HEK293T (cell line): ENCODE results near the gene PID1.

Source experiments
- CTCF ChIA-PET: fragments of 350-600 bp; formaldehyde crosslinking; extraction: SDS; loops from one replicate; lab custom pipeline; 2021; ENCODE audit warnings: antibody characterized with exemption, inconsistent platforms; lab: Yijun Ruan, JAX
- POLR2A ChIA-PET: fragments of 350-600 bp; formaldehyde crosslinking; extraction: SDS; loops from one replicate; lab custom pipeline; 2020; ENCODE audit warnings: antibody characterized with exemption, inconsistent platforms; lab: Yijun Ruan, JAX
- DNase-seq: peaks from one replicate; pipeline ENCODE4 v3.0.0; 2012; ENCODE audit warnings: mixed read lengths; ENCODE audit errors: extremely low spot score
- ARNT ChIP-seq: fragments of 450-650 bp; IDR thresholded peaks from 2 replicates; pipeline ENCODE4 v1.6.1; 2017; ENCODE audit warnings: mild to moderate bottlenecking
- BHLHE40 ChIP-seq: fragments of 450-650 bp; IDR thresholded peaks from 2 replicates; pipeline ENCODE4 v1.6.1; 2016; ENCODE audit warnings: mild to moderate bottlenecking, moderate library complexity, borderline replicate concordance
- CTBP1 ChIP-seq: fragments of 450-650 bp; IDR thresholded peaks from 2 replicates; pipeline ENCODE4 v1.6.1; 2016; ENCODE audit warnings: borderline replicate concordance
- ELF4 ChIP-seq: fragments of 450-650 bp; IDR thresholded peaks from 2 replicates; pipeline ENCODE4 v1.6.1; 2017; ENCODE audit warnings: antibody characterized with exemption
- FOXA1 ChIP-seq: fragments of 450-650 bp; IDR thresholded peaks from 2 replicates; pipeline ENCODE4 v1.6.1; 2016; ENCODE audit warnings: mild to moderate bottlenecking
- FOXK2 ChIP-seq: fragments of 450-650 bp; IDR thresholded peaks from 2 replicates; pipeline ENCODE4 v1.6.1; 2016; ENCODE audit warnings: mild to moderate bottlenecking
- FOXM1 ChIP-seq: fragments of 450-650 bp; IDR thresholded peaks from 2 replicates; pipeline ENCODE4 v1.6.1; 2017; ENCODE audit warnings: mild to moderate bottlenecking, borderline replicate concordance
- HDGF ChIP-seq: fragments of 450-650 bp; IDR thresholded peaks from 2 replicates; pipeline ENCODE4 v1.6.1; 2017; ENCODE audit warnings: antibody characterized with exemption, borderline replicate concordance
- L3MBTL2 ChIP-seq: fragments of 450-650 bp; conservative IDR thresholded peaks from 2 replicates; pipeline ENCODE4 v1.6.1; 2016; ENCODE audit warnings: mild to moderate bottlenecking
- LEF1 ChIP-seq: fragments of 450-650 bp; IDR thresholded peaks from 2 replicates; pipeline ENCODE4 v1.6.1; 2017; ENCODE audit warnings: mild to moderate bottlenecking, borderline replicate concordance
- NFRKB ChIP-seq: fragments of 450-650 bp; IDR thresholded peaks from 2 replicates; pipeline ENCODE4 v1.6.1; 2016; ENCODE audit warnings: mild to moderate bottlenecking, moderate library complexity
- SP1 ChIP-seq: fragments of 450-650 bp; IDR thresholded peaks from 2 replicates; pipeline ENCODE4 v1.6.1; 2017
- SUZ12 ChIP-seq: fragments of 450-650 bp; IDR thresholded peaks from 2 replicates; pipeline ENCODE4 v1.6.1; 2016; ENCODE audit warnings: mild to moderate bottlenecking
- TARDBP ChIP-seq: fragments of 450-650 bp; IDR thresholded peaks from 2 replicates; pipeline ENCODE4 v1.6.1; 2016
- ZNF384 ChIP-seq: fragments of 450-650 bp; IDR thresholded peaks from 2 replicates; pipeline ENCODE4 v1.6.1; 2016
- TF ChIP-seq, protein P1 (sequence below): fragments of 450-650 bp; IDR thresholded peaks from 2 replicates; pipeline ENCODE4 v1.6.1; 2016

Gene PID1

DNA sequence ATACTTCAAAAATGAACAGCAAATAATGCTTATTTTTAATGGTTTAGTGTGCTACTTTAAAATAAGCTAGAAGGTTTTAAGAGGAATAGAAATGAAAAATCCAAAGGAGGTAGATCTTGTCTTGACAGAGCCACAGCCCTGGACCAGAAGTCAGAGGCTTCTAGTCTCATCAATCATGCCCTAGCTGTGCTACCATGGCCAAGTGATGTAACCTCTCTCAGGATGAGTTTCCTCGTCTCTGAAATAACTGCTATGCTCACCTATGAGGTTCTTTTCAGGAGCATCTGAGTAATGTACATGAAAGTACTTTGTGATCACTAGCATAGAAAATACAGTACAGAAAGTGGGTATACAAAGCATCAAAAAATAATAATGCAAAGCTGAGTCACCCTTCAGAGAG, 248.4 kb downstream of the PID1 start:
- ChIA-PET POLR2A (no interaction called here), CTCF (no interaction called here)
- no peak for TF ChIP-seq ARNT
- no peak for TF ChIP-seq FOXA1
- no peak for TF ChIP-seq TARDBP
- no peak for TF ChIP-seq NFRKB
- TF ChIP-seq SUZ12, result no peak
- no peak for TF ChIP-seq CTBP1
- no peak for TF ChIP-seq FOXK2
- no peak for TF ChIP-seq ZNF384
- TF ChIP-seq ELF4, result no peak
- TF ChIP-seq, protein P1, sequence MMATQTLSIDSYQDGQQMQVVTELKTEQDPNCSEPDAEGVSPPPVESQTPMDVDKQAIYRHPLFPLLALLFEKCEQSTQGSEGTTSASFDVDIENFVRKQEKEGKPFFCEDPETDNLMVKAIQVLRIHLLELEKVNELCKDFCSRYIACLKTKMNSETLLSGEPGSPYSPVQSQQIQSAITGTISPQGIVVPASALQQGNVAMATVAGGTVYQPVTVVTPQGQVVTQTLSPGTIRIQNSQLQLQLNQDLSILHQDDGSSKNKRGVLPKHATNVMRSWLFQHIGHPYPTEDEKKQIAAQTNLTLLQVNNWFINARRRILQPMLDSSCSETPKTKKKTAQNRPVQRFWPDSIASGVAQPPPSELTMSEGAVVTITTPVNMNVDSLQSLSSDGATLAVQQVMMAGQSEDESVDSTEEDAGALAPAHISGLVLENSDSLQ, result no peak
- DNase-seq, result no peak

DNA sequence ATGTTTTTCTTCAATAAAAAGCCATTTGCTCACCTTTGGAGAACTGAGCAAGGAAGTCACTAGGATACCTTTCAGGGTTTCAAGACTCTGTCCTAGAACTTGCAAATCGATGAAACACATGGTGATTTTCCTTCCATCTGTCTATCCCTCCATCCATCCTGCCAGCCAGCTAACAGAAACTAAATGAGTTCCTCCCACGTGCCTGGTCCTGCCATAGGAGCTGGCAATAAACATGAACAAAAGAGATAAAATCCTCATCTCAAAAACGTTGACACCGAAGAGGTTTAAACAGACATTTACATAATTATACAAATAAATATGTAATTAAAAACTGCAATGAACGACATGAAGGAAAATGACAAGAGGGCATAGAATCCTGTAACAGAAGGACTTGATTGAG, 249.0 kb downstream of the PID1 start:
- DNase-seq, result no peak
- TF ChIP-seq BHLHE40 (no peak), L3MBTL2 (no peak), HDGF (no peak), FOXM1 (no peak), SP1 (no peak), LEF1 (no peak), ELF4 (no peak), TARDBP (no peak), FOXA1 (no peak), NFRKB (no peak), ZNF384 (no peak)
- TF ChIP-seq, protein P1, result no peak
- CTCF ChIA-PET, result no interaction called here
- POLR2A ChIA-PET, result no interaction called here

DNA sequence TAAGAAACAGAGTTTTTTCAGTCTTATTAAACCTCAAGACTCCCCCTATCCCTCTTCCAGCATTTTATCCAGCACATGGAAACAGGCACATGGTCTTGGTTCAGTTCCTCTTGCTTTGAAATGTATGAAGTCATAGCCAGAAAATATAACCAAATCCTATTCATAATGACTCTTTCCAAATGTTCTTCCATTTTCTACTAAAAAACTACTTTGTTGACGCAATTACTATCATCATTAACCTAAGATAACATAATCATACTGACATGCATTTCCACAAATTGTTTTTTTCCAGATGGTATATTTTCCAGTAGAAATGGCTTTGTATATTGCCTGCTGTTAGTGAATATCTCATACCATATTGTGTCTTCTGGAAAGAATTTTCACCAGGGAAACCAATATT, 261.3 kb downstream of the PID1 start:
- POLR2A ChIA-PET, result no interaction called here

DNA sequence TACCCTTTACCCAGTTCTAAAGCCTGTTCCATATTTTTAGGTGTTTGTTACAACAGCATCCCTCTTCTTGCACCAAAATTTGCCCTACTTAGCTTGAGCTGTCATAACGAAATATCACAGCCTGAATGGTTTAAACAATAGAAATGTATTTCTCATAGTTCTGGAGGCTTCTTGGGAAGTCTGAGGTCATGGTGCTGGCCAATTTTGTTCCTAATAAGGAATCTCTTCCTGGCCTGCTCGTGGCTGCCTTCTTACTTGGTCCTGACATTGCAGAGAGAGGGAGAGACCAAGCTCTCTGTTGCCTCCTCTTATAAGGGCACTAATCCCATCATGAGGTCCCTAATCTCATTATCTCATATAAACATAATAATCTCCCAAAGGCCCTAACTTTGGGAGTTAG, 267.8 kb downstream of the PID1 start:
- POLR2A ChIA-PET, result no interaction called here
- CTCF ChIA-PET, result interaction anchor here (0.6 kb wide), 1 partner anchor 12 kb away, joined by 3 read pairs; no protein-coding TSS in a partner anchor
- no peak for DNase-seq
- no peak for TF ChIP-seq FOXK2
- TF ChIP-seq ELF4, result no peak
- TF ChIP-seq TARDBP, result no peak
- TF ChIP-seq SP1, result no peak
- TF ChIP-seq SUZ12, result no peak
- no peak for TF ChIP-seq L3MBTL2
- no peak for TF ChIP-seq LEF1
- TF ChIP-seq ARNT, result no peak
- TF ChIP-seq CTBP1, result no peak
- TF ChIP-seq HDGF, result no peak
- TF ChIP-seq NFRKB, result no peak
- no peak for TF ChIP-seq FOXA1
- no peak for TF ChIP-seq BHLHE40
- no peak for TF ChIP-seq ZNF384
- TF ChIP-seq, protein P1, result no peak
- TF ChIP-seq FOXM1, result no peak

More for the DNA sequence above, 261.3 kb downstream of the PID1 start:
- DNase-seq, result no peak
- CTCF ChIA-PET, result no interaction called here
- TF ChIP-seq BHLHE40, result no peak
- no peak for TF ChIP-seq NFRKB
- TF ChIP-seq TARDBP, result no peak
- no peak for TF ChIP-seq SP1
- no peak for TF ChIP-seq LEF1
- TF ChIP-seq ELF4, result no peak
- no peak for TF ChIP-seq CTBP1
- no peak for TF ChIP-seq FOXK2
- TF ChIP-seq, protein P1, result no peak
- TF ChIP-seq ARNT, result no peak
- no peak for TF ChIP-seq FOXA1
- TF ChIP-seq ZNF384, result no peak

DNA sequence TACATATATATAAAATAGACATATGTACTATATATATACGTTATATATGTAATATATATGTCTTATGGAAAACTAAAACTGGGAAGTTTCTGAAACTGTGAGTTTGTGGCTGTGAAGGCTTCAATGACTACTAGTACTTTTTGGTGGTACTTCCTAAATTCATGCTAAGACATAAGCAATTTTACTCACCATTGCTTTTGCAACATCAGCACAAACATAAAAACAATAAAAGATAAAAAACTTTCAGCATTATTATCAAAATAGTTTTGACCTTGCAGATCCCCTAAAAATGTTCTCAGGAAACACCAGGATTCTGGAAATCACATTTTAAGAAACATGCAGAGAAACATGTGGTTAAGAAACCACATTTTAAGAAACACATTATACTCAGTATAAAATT, 269.9 kb downstream of the PID1 start:
- TF ChIP-seq BHLHE40 (no peak), SUZ12 (no peak), ZNF384 (no peak), LEF1 (no peak), NFRKB (no peak), ARNT (no peak), CTBP1 (no peak), FOXK2 (no peak), FOXA1 (no peak), HDGF (no peak), SP1 (no peak), ELF4 (no peak)
- TF ChIP-seq, protein P1, result no peak
- CTCF ChIA-PET, result no interaction called here
- POLR2A ChIA-PET, result no interaction called here
- DNase-seq, result no peak
